Duodenal mucosa (tissue), 2 donors: ENCODE results near the gene FCHSD2.
"Not testable (repeated sequence)": the region's sequence is repeated elsewhere in the genome, so short reads cannot be mapped to it uniquely, and the experiment has no call there.

ENCODE experiments used
- H3K27ac ChIP-seq: one replicate; pipeline ENCODE4 v1.7.0; 2013; ENCODE audit warnings: low read depth, low read length
- H3K27me3 ChIP-seq, 2 donors: one replicate each; pipeline ENCODE4 v1.7.0; 2013; ENCODE audit warnings: low read length in 2 of 2, control low read depth in 1 of 2; ENCODE audit not compliant: insufficient read depth in 2 of 2, control insufficient read depth in 1 of 2
- H3K36me3 ChIP-seq, 2 donors: one replicate each; pipeline ENCODE4 v1.7.0; 2013; ENCODE audit warnings: low read length in 2 of 2, control low read depth in 1 of 2; ENCODE audit not compliant: insufficient read depth in 2 of 2, control insufficient read depth in 1 of 2
- H3K4me1 ChIP-seq, 2 donors: one replicate each; pipeline ENCODE4 v1.7.0; 2013; ENCODE audit warnings: low read length in 2 of 2, control low read depth in 1 of 2; ENCODE audit not compliant: insufficient read depth in 2 of 2, control insufficient read depth in 1 of 2
- H3K4me3 ChIP-seq, 2 donors: one replicate each; pipeline ENCODE4 v1.7.0; 2013; ENCODE audit warnings: low read length in 2 of 2, low read depth in 1 of 2
- H3K9ac ChIP-seq, 2 donors: one replicate each; pipeline ENCODE4 v1.7.0; 2013; ENCODE audit warnings: low read length in 2 of 2, low read depth in 1 of 2
- H3K9me3 ChIP-seq, 2 donors: one replicate each; pipeline ENCODE4 v1.7.0; 2013; ENCODE audit warnings: low read length in 2 of 2, control low read depth in 1 of 2; ENCODE audit not compliant: control insufficient read depth in 1 of 2

Gene FCHSD2

DNA sequence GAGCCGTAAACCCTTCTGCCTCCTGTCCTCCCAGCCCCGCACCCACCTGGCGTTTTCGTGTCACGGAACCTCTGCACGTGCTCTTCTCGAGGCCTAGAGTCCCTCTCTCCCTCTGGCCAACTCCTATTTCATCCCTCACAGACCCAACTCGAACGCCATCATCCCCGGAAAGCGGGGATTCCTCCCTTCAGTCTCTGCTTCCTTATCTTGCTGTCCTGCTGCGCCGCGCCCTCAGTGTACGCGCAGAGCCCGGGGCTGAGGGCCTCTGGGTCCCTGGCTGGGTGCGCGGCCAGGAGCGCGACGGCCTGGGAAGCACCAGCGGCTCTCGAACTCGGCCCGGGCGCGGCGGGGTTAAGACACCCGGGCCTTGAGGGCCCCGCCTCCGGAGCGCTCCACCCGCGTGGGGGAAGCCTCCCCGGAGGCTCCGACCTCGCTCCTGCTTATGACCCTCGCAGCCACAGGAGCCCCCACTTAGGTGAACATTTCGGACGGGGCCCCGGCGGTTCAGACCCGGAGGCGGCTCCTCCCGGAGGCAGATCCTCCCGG is 328.3 kb downstream of the FCHSD2 start:
- no peaks in the 10 kb centered on the region for H3K27me3 ChIP-seq
- no peaks in the 10 kb centered on the region for H3K9me3 ChIP-seq
- peaks cover 4 to 19% of the 10 kb centered on the region in 2 donors for H3K36me3 ChIP-seq
- peak overlapping the region; percentile 85 to 93 for H3K4me3 ChIP-seq
- peak overlapping the region; percentile 80 to 81 for H3K9ac ChIP-seq
- peaks cover 20 to 34% of the 10 kb centered on the region in 2 donors for H3K4me1 ChIP-seq
- H3K27ac ChIP-seq, result peak overlapping the region; percentile 96

DNA sequence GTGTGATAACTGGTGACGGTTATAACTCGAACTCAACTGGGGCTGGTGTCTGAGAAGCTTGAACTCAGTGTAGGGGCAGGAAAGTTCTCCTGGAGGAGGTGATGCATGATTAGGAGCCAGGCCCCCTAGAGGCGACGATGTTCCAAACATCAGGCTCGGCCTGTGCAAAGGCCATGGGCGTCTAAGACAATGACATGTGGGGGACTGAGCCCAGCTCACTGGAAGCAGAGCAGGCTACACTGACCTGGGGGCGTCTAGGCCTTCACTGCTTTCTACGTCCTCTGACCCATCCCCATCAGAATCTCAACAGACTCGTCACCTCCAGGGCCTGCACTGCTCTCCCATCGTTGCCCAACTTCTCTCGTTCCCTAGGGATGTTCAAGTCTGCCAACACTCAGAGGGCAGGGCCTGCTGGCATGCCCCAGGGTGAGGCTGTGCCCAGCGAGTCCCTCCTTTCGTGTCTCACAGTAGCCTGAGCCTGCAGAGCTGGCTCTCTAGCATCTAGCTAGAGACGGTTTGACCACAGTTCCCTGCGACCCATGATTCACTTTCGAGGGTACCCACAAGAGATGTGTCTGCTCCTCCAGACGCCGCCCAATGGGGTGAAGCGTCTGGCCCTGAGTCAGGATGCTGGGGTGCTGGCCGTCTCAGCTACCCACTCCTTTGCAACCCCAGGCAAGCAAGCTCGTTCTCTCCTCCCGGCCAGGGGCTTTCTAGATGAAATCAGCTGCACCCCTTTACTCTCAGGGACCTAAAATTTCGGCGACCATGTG is 329.0 kb downstream of the FCHSD2 start:
- peaks cover 20 to 34% of the 10 kb centered on the region in 2 donors for H3K4me1 ChIP-seq
- H3K4me3 ChIP-seq, result peak overlapping the region; percentile 85 to 93
- H3K27ac ChIP-seq, result peak overlapping the region; percentile 96
- H3K9ac ChIP-seq, result peak overlapping the region; percentile 80 to 81
- H3K9me3 ChIP-seq, result no peaks in the 10 kb centered on the region
- no peaks in the 10 kb centered on the region for H3K27me3 ChIP-seq
- H3K36me3 ChIP-seq, result peaks cover 4 to 12% of the 10 kb centered on the region in 2 donors

DNA sequence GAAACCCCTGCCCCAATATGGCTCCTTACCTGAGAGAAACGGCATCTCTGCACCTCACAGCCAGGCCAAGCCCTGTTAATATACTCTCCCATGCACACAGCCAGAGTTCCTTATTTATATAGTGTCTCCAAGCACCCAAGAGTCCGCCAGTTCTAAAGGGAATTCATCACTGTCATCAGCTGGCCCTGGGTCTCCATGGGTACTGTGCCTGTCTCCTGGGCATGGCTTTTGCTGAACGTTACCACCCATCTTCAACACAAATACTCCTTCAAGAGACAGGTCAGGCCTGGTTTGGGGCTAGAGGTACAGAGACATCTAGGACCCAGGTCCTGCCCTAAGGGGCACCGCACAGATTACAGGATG is 329.5 kb downstream of the FCHSD2 start:
- Histone ChIP-seq H3K27me3 (no peaks in the 10 kb centered on the region), H3K4me3 (peak overlapping the region; percentile 85 to 93), H3K27ac (no peak overlapping the region), H3K9me3 (no peaks in the 10 kb centered on the region), H3K9ac (peak overlapping the region; percentile 64 to 80), H3K4me1 (peaks cover 20 to 34% of the 10 kb centered on the region in 2 donors), H3K36me3 (peaks cover 0 to 6% of the 10 kb centered on the region in 2 donors)

DNA sequence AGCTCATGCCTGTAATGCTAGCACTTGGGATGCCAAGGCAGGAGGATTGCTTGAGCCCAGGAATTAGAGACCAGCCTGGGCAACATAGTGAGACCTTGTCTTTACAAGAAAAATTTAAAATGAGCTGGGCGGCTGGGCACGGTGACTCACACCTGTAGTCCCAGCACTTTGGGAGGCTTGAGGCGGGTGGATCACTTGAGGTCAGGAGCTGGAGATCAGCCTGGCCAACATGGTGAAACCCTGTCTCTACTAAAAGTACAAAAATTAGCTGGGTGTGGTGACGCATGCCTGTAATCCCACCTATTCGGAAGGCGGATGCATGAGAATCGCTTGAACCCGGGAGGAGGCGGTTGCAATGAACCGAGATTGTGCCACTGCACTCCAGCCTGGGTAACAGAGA is 330.4 kb downstream of the FCHSD2 start:
- H3K27me3 ChIP-seq, H3K27ac ChIP-seq, H3K4me3 ChIP-seq, H3K36me3 ChIP-seq, H3K9ac ChIP-seq, H3K9me3 ChIP-seq: not testable (repeated sequence)
- H3K4me1 ChIP-seq, result peaks cover 20 to 33% of the 10 kb centered on the region in 2 donors

DNA sequence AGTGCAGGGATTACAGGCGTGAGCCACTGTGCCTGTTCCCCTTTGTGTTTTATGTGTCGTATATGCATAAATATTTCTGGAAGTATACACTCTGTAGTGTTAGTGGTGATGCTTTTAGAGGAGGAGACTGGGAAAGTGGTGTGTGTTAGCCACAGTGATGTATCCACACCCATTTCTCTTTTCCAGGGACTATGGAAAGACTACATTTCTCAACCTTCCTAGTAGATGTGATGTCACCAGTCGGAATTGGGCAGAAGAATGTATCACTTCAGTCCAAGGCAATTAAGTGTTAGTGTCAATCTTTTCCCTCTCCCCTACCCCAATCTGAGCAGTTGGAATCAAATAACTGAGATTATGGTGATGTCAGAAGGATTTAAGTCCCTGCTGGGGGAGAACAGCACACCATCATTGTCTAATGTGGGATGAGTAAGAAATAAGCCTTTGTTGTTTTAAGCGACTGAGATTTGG is 333.8 kb downstream of the FCHSD2 start:
- peaks cover 0 to 3% of the 10 kb centered on the region in 2 donors for H3K36me3 ChIP-seq
- H3K4me3 ChIP-seq, result no peak overlapping the region
- no peak overlapping the region for H3K9ac ChIP-seq
- no peaks in the 10 kb centered on the region for H3K27me3 ChIP-seq
- no peaks in the 10 kb centered on the region for H3K9me3 ChIP-seq
- H3K27ac ChIP-seq, result no peak overlapping the region
- H3K4me1 ChIP-seq, result peaks cover 9 to 11% of the 10 kb centered on the region in 2 donors

DNA sequence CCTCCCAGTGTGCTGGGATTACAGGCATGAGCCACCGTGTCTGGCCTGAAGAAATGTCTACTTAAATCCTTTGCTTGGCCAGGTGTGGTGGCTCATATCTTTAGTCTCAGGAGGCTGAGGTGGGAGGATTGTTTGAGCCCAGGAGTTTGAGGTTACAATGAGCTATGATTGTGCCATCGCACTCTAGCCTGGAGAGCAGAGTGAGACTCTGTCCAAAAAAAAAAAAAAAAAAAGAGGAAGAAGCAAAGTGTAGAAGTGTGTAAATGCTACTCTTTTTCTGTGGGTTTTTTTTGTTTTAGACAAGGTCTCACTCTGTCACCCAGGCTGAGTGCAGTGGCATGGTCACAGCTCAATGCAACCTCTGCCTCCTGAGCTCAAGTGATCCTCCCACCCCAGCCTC is 334.3 kb downstream of the FCHSD2 start:
- Histone ChIP-seq H3K4me1 (peaks cover 4 to 5% of the 10 kb centered on the region in 2 donors), H3K9me3 (no peaks in the 10 kb centered on the region), H3K27ac (no peak overlapping the region), H3K36me3 (peaks cover 0 to 3% of the 10 kb centered on the region in 2 donors), H3K4me3 (no peak overlapping the region), H3K9ac (no peak overlapping the region), H3K27me3 (no peaks in the 10 kb centered on the region)

DNA sequence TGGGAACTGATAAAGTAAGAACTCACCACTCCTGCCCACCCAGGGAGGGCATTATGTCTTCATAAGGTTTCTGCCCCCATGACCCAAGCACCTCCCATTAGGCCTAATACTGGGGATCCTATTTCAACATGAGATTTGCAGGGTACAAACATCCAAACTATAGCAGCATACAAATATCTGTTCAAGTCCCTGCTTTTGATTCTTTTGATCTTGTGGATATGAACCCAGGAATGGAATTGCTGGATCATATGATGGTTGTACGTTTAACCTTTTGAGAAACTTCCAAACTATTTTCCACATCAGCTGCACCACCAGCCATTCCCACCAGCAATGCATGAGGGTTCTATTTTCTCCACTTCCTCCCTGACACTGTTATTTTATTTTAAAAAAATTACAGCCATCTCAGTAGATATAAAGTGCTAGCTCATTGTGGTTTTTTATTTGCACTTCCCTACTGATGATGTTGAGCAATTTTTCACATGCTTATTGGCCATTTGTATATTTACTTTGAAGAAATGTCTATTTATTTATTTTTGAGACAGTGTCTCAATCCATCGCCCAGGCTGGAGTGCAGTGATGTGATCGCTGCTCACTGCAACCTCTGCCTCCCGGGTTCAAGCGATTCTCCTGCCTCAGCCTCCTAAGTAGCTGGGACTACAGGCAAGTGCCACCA is 335.0 kb downstream of the FCHSD2 start:
- no peak overlapping the region for H3K27ac ChIP-seq
- H3K9me3 ChIP-seq, result no peaks in the 10 kb centered on the region
- peaks cover 0 to 3% of the 10 kb centered on the region in 2 donors for H3K36me3 ChIP-seq
- no peak overlapping the region for H3K9ac ChIP-seq
- no peaks in the 10 kb centered on the region for H3K27me3 ChIP-seq
- H3K4me1 ChIP-seq, result no peaks in the 10 kb centered on the region
- no peak overlapping the region for H3K4me3 ChIP-seq

DNA sequence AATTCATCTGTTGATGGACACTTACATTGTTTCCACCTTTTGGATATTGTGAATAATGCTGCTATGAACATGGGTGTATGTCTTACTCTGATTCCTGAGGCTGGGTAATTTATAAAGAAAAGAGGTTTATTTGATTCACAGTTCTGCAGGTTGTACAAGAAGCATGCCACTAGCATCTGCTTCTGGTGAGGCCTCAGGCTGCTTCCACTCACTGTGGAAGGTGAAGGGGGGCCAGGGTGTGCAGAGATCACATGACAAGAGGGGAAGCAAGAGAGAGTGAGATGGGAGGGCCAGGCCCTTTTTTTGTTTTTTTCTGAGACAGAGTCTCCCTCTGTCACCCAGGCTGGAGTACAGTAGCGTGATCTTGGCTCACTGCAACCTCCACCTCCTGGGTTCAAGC is 335.7 kb downstream of the FCHSD2 start:
- not testable (repeated sequence) for H3K4me1 ChIP-seq, H3K27me3 ChIP-seq, H3K27ac ChIP-seq, H3K4me3 ChIP-seq, H3K9ac ChIP-seq, H3K36me3 ChIP-seq, H3K9me3 ChIP-seq

DNA sequence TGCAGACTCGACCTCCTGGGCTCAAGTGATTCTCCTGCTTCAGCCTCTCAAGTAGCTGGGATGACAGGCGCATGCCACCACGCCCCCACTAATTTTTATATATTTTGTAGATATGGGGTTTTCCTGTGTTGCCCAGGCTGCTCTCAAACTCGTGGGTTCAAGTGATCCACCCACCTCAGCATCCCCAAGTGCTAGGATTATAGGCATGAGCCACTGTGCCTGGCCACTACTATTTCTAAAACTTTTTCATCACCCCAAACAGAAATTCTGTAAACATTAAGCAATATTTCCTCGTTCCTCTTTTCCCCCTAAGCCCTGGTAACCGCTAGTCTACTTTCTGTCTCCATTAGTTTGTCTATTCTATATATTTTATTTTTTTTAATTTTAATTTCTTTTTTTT is 336.9 kb downstream of the FCHSD2 start:
- no peak overlapping the region for H3K27ac ChIP-seq
- no peak overlapping the region for H3K4me3 ChIP-seq
- H3K27me3 ChIP-seq, result no peaks in the 10 kb centered on the region
- peaks cover 0 to 3% of the 10 kb centered on the region in 2 donors for H3K36me3 ChIP-seq
- no peaks in the 10 kb centered on the region for H3K4me1 ChIP-seq
- no peaks in the 10 kb centered on the region for H3K9me3 ChIP-seq
- no peak overlapping the region for H3K9ac ChIP-seq

DNA sequence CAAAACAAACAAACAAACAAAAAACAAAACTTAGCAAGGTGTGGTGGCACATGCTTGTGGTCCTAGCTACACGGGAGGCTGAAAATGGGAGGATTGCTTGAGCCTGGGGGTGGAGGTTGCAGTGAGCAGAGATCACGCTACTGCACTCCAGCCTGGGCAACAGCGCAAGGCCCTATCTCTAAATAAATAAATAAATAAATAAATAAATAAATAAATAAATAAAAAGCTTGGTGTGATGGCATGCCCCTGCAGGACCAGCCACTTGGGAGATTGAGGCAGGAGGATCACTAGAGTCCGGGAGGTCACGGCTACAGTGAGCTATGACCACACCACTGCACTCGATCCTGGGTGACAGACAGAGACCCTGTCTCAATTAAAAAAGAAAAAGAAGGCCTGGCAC is 339.3 kb downstream of the FCHSD2 start:
- no peaks in the 10 kb centered on the region for H3K36me3 ChIP-seq
- no peak overlapping the region for H3K9ac ChIP-seq
- H3K4me1 ChIP-seq, result no peaks in the 10 kb centered on the region
- no peak overlapping the region for H3K27ac ChIP-seq
- H3K9me3 ChIP-seq, result no peaks in the 10 kb centered on the region
- H3K4me3 ChIP-seq, result no peak overlapping the region
- H3K27me3 ChIP-seq, result no peaks in the 10 kb centered on the region
